Liver (tissue), 9 donors: ENCODE results near the gene USP15. TPM values are rescaled to one million over a fixed set of nuclear protein-coding genes. Genes with fewer than 3 reads are reported as not detected.

Experiments used
- DNase-seq: peaks from one replicate; pipeline ENCODE4 v3.0.0-alpha.2; 2017; ENCODE audit warnings: low spot score
- H3K27ac ChIP-seq, 2 donors: one replicate each; pipeline ENCODE4 v1.7.0; 2013; ENCODE audit warnings: inconsistent platforms in 2 of 2, low read length in 2 of 2, control low read depth in 1 of 2, low read depth in 1 of 2, mild to moderate bottlenecking in 1 of 2
- H3K27me3 ChIP-seq, 4 donors: one replicate each; pipeline versions ENCODE4 v1.6.1 to v1.7.0; 2013; ENCODE audit warnings: low read length in 3 of 4, inconsistent platforms in 1 of 4, mild to moderate bottlenecking in 1 of 4, moderate library complexity in 1 of 4; ENCODE audit not compliant: control insufficient read depth in 4 of 4, insufficient read depth in 4 of 4
- H3K36me3 ChIP-seq, 4 donors: one replicate each; pipeline versions ENCODE4 v1.6.1 to v1.7.0; 2013; ENCODE audit warnings: low read length in 3 of 4, mild to moderate bottlenecking in 3 of 4, low read depth in 1 of 4, moderate library complexity in 1 of 4; ENCODE audit not compliant: control insufficient read depth in 4 of 4, insufficient read depth in 3 of 4
- H3K4me1 ChIP-seq, 4 donors: one replicate each; pipeline versions ENCODE4 v1.6.1 to v1.7.0; 2013; ENCODE audit warnings: low read length in 3 of 4, mild to moderate bottlenecking in 3 of 4, moderate library complexity in 1 of 4; ENCODE audit not compliant: control insufficient read depth in 4 of 4, insufficient read depth in 4 of 4
- H3K4me3 ChIP-seq, 3 donors: one replicate each; pipeline versions ENCODE4 v1.6.1 to v1.7.0; 2013; ENCODE audit warnings: low read length in 3 of 3, control low read depth in 1 of 3, low read depth in 1 of 3, mild to moderate bottlenecking in 1 of 3
- H3K9ac ChIP-seq, 2 donors: one replicate each; pipeline ENCODE4 v1.7.0; 2013; ENCODE audit warnings: low read length in 2 of 2, mild to moderate bottlenecking in 2 of 2, moderate library complexity in 2 of 2, control low read depth in 1 of 2, low read depth in 1 of 2
- H3K9me3 ChIP-seq, 4 donors: one replicate each; pipeline versions ENCODE4 v1.6.1 to v1.7.0; 2013; ENCODE audit warnings: low read length in 3 of 4; ENCODE audit not compliant: control insufficient read depth in 4 of 4
- EGR1 ChIP-seq, 2 donors: IDR thresholded peaks; 2 replicates each; pipeline ENCODE4 v1.6.1; 2016 to 2018; ENCODE audit warnings: antibody characterized with exemption in 2 of 2, low read depth in 2 of 2
- FOXA1 ChIP-seq: IDR thresholded peaks from 2 replicates; pipeline ENCODE4 v1.6.1; 2016; ENCODE audit warnings: antibody characterized with exemption
- FOXA2 ChIP-seq: IDR thresholded peaks from 2 replicates; pipeline ENCODE4 v1.6.1; 2016; ENCODE audit warnings: antibody characterized with exemption
- HNF4A ChIP-seq, 2 donors: conservative IDR thresholded peaks; 2 replicates each; pipeline ENCODE4 v1.6.1; 2016; ENCODE audit warnings: antibody characterized with exemption in 2 of 2, mild to moderate bottlenecking in 2 of 2
- JUND ChIP-seq, 2 donors: IDR thresholded peaks; 2 replicates each; pipeline ENCODE4 v1.6.1; 2016; ENCODE audit warnings: antibody characterized with exemption in 2 of 2
- NR2F2 ChIP-seq: IDR thresholded peaks from 2 replicates; pipeline ENCODE4 v1.6.1; 2016; ENCODE audit warnings: antibody characterized with exemption
- RAD21 ChIP-seq, 2 donors: IDR thresholded peaks; 2 replicates each; pipeline ENCODE4 v1.6.1; 2016; ENCODE audit warnings: antibody characterized with exemption in 2 of 2, mild to moderate bottlenecking in 2 of 2
- SP1 ChIP-seq: IDR thresholded peaks from 2 replicates; pipeline ENCODE4 v1.6.1; 2018; ENCODE audit warnings: antibody characterized with exemption, mild to moderate bottlenecking
- TAF1 ChIP-seq: conservative IDR thresholded peaks from 2 replicates; pipeline ENCODE4 v1.6.1; 2016; ENCODE audit warnings: antibody characterized with exemption, mild to moderate bottlenecking
- YY1 ChIP-seq: IDR thresholded peaks from 2 replicates; pipeline ENCODE4 v1.6.1; 2016; ENCODE audit warnings: antibody characterized with exemption, mild to moderate bottlenecking
- WGBS: extraction: QIAGEN DNeasy Blood & Tissue Kit; methylation state at CpG from one replicate; pipeline ENCODE4 v1.1.7; 2013; 5-methylcytosine and 5-hydroxymethylcytosine counted together
- polyA plus RNA-seq, 2 donors: library from polyadenylated mRNA; stranded (reverse) in 1 of 2; unstranded in 1 of 2; fragments of 200-250 nt in 1 of 2; fragments of >200 nt in 1 of 2; fragmentation: Nextera tagmentation in 1 of 2; extraction: Ambion mirVana in 1 of 2; gene quantifications; one replicate each; pipeline versions ENCODE4 v1.2.1 to v1.2.3, GENCODE V29; 2013 to 2015
- total RNA-seq, 2 donors: library from RNA; depleted of rRNA; stranded (reverse); fragments of >200 nt; gene quantifications; one replicate each; pipeline ENCODE4 v1.2.3, GENCODE V29; 2014
- TF ChIP-seq, protein P1 (sequence below): IDR thresholded peaks from 2 replicates; pipeline ENCODE4 v1.6.1; 2016; ENCODE audit warnings: antibody characterized with exemption, mild to moderate bottlenecking
- TF ChIP-seq, protein P2 (sequence below): IDR thresholded peaks from 2 replicates; pipeline ENCODE4 v1.6.1; 2016; ENCODE audit warnings: antibody characterized with exemption
- TF ChIP-seq, protein P3 (sequence below): IDR thresholded peaks from 2 replicates; pipeline ENCODE4 v1.6.1; 2016; ENCODE audit warnings: antibody characterized with exemption
- donor health status: healthy.
- donor health status: healthy.
- donor health status: healthy.
- donor health status: healthy.
- donor health status: healthy.

Gene USP15
- total and polyA plus RNA-seq, 4 donors: 16.6 to 188 (median 56.5) TPM

DNA sequence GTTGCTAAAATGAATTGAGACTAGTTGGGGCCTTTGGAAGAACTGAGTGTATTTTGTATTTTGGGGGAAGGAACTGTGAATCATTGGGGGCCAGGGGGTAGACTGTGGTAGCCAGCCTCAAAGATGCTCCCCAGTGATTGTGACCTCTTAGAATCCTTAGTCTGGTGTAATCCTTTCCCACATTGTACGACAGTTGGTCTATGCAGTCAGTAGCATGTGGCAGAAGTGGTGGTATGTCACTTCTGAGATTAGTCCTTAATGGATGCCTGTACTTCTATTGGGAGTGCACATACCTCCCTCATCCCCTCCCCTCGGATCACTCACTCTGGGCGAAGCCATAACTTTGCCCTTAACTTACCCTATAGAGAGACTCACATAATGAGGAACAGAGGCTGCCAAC, 48.0 kb downstream of the USP15 start (continued):
- TF ChIP-seq, protein P1, sequence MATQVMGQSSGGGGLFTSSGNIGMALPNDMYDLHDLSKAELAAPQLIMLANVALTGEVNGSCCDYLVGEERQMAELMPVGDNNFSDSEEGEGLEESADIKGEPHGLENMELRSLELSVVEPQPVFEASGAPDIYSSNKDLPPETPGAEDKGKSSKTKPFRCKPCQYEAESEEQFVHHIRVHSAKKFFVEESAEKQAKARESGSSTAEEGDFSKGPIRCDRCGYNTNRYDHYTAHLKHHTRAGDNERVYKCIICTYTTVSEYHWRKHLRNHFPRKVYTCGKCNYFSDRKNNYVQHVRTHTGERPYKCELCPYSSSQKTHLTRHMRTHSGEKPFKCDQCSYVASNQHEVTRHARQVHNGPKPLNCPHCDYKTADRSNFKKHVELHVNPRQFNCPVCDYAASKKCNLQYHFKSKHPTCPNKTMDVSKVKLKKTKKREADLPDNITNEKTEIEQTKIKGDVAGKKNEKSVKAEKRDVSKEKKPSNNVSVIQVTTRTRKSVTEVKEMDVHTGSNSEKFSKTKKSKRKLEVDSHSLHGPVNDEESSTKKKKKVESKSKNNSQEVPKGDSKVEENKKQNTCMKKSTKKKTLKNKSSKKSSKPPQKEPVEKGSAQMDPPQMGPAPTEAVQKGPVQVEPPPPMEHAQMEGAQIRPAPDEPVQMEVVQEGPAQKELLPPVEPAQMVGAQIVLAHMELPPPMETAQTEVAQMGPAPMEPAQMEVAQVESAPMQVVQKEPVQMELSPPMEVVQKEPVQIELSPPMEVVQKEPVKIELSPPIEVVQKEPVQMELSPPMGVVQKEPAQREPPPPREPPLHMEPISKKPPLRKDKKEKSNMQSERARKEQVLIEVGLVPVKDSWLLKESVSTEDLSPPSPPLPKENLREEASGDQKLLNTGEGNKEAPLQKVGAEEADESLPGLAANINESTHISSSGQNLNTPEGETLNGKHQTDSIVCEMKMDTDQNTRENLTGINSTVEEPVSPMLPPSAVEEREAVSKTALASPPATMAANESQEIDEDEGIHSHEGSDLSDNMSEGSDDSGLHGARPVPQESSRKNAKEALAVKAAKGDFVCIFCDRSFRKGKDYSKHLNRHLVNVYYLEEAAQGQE: no peak
- TF ChIP-seq TAF1 (no peak), YY1 (no peak)

DNA sequence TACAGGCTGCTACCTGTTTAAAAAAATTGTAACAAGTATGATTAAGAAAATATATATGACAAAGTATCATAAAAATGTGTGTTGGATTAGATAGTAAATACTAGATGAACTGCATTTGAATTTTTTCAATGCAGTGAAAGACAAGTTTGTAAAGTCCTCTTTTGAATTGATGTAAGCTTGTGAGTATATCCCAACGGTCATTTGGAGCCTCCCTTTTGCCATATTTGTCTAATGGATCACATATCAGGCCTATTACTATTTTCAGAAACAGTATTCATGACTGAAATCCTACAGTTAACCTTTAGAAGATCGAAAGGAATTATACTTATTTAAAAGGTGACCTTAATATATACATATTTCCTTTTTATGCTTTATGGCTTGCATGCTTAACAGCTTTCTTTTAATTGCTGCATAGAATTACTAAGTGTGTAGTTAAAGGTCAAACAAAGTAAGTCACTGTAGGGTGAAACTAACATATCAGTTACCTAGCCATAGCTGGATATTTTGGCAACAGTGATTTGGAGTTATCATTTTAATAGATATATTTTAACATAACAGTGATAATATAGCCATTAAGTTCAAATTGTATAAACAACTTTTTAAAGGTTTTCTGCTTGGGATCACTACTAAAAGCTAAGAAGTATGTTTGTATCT, 53.6 kb downstream of the USP15 start:
- WGBS: 87% methylated on average over 2 of the region's 2 CpGs

DNA sequence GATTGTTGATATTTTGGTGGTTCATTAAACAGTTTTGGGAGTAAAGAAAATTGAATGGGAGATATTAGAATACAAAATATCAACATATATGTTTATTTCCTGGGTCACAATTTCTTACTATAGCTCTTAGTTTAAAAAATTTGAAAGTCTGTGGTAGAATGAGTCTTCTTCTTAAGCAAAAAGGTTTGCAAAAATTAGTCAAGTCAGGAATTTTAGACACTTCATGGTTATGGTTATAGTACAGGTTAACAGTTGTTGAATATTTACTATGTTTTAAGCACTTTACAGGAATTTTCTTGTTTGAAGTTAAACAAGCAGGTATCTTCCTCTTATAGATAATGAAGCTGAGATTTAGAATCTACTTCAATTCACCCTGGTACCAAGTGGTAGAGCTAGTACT, 56.8 kb downstream of the USP15 start:
- peaks cover 6 to 18% (median 8%) of the 10 kb centered on the region in 4 donors for H3K36me3 ChIP-seq
- H3K27ac ChIP-seq: no peak overlapping the region
- DNase-seq: no peak
- H3K4me1 ChIP-seq: no peaks in the 10 kb centered on the region
- H3K9me3 ChIP-seq: no peaks in the 10 kb centered on the region
- no peaks in the 10 kb centered on the region for H3K27me3 ChIP-seq
- TF ChIP-seq, protein P2, sequence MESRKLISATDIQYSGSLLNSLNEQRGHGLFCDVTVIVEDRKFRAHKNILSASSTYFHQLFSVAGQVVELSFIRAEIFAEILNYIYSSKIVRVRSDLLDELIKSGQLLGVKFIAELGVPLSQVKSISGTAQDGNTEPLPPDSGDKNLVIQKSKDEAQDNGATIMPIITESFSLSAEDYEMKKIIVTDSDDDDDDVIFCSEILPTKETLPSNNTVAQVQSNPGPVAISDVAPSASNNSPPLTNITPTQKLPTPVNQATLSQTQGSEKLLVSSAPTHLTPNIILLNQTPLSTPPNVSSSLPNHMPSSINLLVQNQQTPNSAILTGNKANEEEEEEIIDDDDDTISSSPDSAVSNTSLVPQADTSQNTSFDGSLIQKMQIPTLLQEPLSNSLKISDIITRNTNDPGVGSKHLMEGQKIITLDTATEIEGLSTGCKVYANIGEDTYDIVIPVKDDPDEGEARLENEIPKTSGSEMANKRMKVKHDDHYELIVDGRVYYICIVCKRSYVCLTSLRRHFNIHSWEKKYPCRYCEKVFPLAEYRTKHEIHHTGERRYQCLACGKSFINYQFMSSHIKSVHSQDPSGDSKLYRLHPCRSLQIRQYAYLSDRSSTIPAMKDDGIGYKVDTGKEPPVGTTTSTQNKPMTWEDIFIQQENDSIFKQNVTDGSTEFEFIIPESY: no peak
- TF ChIP-seq FOXA1 (no peak), NR2F2 (no peak), SP1 (no peak), EGR1 (IDR thresholded peaks at IDR 0.05; ENCODE audit: low read depth in 2 of 2) (no peak), RAD21 (IDR thresholded peaks at IDR 0.05) (no peak), JUND (IDR thresholded peaks at IDR 0.05) (no peak), FOXA2 (no peak)
- TF ChIP-seq, protein P3, sequence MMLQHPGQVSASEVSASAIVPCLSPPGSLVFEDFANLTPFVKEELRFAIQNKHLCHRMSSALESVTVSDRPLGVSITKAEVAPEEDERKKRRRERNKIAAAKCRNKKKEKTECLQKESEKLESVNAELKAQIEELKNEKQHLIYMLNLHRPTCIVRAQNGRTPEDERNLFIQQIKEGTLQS: no peak
- no peak overlapping the region for H3K9ac ChIP-seq
- H3K4me3 ChIP-seq: no peak overlapping the region

More for the DNA sequence above, 53.6 kb downstream of the USP15 start:
- Histone ChIP-seq H3K4me3 (no peak overlapping the region), H3K4me1 (no peaks in the 10 kb centered on the region), H3K27ac (no peak overlapping the region), H3K36me3 (peaks cover 0 to 11% (median 5%) of the 10 kb centered on the region in 4 donors), H3K9ac (no peak overlapping the region), H3K27me3 (no peaks in the 10 kb centered on the region), H3K9me3 (no peaks in the 10 kb centered on the region)
- DNase-seq: no peak
- TF ChIP-seq, protein P2: no peak
- TF ChIP-seq, protein P3: no peak
- TF ChIP-seq HNF4A (conservative IDR thresholded peaks at IDR 0.05) (no peak), EGR1 (IDR thresholded peaks at IDR 0.05; ENCODE audit: low read depth in 2 of 2) (no peak)
